Neural cell (in vitro differentiated cells): ENCODE results near the gene RAD51B.

Experiments used
- EP300 ChIP-seq: fragments of 450-650 bp; conservative IDR thresholded peaks from 2 replicates; pipeline ENCODE4 v1.6.1; 2014; ENCODE audit warnings: antibody characterized with exemption, mild to moderate bottlenecking, moderate library complexity; ENCODE audit not compliant: poor library complexity, severe bottlenecking
- EZH2 ChIP-seq: fragments of 200-600, 300-800 bp; shearing (Covaris generic), sonication (generic); IDR thresholded peaks from 2 replicates; pipeline ENCODE4 v1.6.1; 2014; ENCODE audit warnings: antibody characterized with exemption, low read length, borderline replicate concordance, mild to moderate bottlenecking; ENCODE audit not compliant: insufficient read depth, poor library complexity, severe bottlenecking
- MXI1 ChIP-seq: fragments of 450-650 bp; conservative IDR thresholded peaks from 2 replicates; pipeline ENCODE4 v1.6.1; 2014; ENCODE audit warnings: antibody characterized with exemption, mild to moderate bottlenecking; ENCODE audit not compliant: poor library complexity, severe bottlenecking
- POLR2AphosphoS5 ChIP-seq: IDR thresholded peaks from 2 replicates; pipeline ENCODE4 v1.6.1; 2012
- RAD21 ChIP-seq: fragments of 450-650 bp; conservative IDR thresholded peaks from 2 replicates; pipeline ENCODE4 v1.6.1; 2014; ENCODE audit warnings: antibody characterized with exemption, mild to moderate bottlenecking, moderate library complexity
- TF ChIP-seq, protein P1 (sequence below): IDR thresholded peaks from 2 replicates; pipeline ENCODE4 v1.6.1; 2012; ENCODE audit warnings: borderline replicate concordance
- TF ChIP-seq, protein P2 (sequence below): fragments of 450-650 bp; IDR thresholded peaks from 2 replicates; pipeline ENCODE4 v1.5.1; 2014; ENCODE audit warnings: antibody characterized with exemption, mild to moderate bottlenecking, moderate library complexity; ENCODE audit not compliant: poor library complexity, severe bottlenecking

DNA sequence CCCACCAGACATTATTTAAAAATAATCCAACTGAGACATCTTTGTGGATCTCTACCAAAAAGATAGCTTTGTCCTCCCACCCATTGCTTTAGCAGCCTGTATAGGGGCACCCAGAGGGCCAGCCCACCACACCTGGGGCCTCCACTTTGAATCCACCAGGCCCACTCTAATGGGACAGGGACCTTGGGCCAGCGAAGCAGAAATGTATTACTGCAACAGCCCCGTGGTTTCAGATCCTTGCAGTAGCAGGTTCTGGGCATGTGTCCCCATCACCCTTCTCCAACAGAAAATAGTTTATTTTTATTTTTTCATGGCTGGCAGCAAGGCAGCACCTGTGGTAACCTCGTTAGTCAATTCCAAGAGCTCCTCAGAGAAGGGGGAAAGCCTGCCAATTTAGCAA, 754.9 kb downstream of the RAD51B start:
- TF ChIP-seq, protein P1, sequence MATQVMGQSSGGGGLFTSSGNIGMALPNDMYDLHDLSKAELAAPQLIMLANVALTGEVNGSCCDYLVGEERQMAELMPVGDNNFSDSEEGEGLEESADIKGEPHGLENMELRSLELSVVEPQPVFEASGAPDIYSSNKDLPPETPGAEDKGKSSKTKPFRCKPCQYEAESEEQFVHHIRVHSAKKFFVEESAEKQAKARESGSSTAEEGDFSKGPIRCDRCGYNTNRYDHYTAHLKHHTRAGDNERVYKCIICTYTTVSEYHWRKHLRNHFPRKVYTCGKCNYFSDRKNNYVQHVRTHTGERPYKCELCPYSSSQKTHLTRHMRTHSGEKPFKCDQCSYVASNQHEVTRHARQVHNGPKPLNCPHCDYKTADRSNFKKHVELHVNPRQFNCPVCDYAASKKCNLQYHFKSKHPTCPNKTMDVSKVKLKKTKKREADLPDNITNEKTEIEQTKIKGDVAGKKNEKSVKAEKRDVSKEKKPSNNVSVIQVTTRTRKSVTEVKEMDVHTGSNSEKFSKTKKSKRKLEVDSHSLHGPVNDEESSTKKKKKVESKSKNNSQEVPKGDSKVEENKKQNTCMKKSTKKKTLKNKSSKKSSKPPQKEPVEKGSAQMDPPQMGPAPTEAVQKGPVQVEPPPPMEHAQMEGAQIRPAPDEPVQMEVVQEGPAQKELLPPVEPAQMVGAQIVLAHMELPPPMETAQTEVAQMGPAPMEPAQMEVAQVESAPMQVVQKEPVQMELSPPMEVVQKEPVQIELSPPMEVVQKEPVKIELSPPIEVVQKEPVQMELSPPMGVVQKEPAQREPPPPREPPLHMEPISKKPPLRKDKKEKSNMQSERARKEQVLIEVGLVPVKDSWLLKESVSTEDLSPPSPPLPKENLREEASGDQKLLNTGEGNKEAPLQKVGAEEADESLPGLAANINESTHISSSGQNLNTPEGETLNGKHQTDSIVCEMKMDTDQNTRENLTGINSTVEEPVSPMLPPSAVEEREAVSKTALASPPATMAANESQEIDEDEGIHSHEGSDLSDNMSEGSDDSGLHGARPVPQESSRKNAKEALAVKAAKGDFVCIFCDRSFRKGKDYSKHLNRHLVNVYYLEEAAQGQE, result no peak
- TF ChIP-seq, protein P2, sequence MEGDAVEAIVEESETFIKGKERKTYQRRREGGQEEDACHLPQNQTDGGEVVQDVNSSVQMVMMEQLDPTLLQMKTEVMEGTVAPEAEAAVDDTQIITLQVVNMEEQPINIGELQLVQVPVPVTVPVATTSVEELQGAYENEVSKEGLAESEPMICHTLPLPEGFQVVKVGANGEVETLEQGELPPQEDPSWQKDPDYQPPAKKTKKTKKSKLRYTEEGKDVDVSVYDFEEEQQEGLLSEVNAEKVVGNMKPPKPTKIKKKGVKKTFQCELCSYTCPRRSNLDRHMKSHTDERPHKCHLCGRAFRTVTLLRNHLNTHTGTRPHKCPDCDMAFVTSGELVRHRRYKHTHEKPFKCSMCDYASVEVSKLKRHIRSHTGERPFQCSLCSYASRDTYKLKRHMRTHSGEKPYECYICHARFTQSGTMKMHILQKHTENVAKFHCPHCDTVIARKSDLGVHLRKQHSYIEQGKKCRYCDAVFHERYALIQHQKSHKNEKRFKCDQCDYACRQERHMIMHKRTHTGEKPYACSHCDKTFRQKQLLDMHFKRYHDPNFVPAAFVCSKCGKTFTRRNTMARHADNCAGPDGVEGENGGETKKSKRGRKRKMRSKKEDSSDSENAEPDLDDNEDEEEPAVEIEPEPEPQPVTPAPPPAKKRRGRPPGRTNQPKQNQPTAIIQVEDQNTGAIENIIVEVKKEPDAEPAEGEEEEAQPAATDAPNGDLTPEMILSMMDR, result no peak
- TF ChIP-seq POLR2AphosphoS5, result no peak
- TF ChIP-seq EZH2, result no peak
- TF ChIP-seq EP300, result no peak
- no peak for TF ChIP-seq MXI1
- no peak for TF ChIP-seq RAD21
